Activated T-cell treated with anti-CD3 and anti-CD28 coated beads, Interleukin-2, amount 50 U/mL, for 1 hour (primary cell): Measurements from ENCODE around the gene BUD31.
"Not testable (repeated sequence)": the region's sequence is repeated elsewhere in the genome, so short reads cannot be mapped to it uniquely, and the experiment has no call there.

ENCODE experiments used
- DNase-seq: peaks from one replicate; pipeline ENCODE4 v3.0.0-alpha.2; 2020

The BUD31 gene

DNA sequence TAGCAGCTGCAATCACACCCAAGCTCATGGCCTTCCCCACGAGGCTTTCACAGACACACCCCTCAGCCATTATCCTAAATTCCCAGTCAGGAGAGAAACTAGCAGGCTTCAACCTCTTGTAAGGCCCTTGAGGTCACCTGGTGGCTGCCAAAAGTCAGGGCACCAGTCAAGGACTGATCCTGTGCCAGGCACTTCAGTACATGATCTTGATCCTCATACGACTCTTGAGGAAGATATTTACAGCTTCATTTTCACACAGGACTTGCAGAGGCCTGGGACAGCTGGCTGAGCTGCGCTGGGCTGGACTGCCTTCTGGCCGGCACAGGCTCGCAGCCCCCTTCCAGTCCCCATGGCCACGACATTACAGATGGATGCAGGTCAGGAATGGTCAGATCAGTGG, 9.2 kb upstream of the BUD31 start:
- DNase-seq, result no peak

DNA sequence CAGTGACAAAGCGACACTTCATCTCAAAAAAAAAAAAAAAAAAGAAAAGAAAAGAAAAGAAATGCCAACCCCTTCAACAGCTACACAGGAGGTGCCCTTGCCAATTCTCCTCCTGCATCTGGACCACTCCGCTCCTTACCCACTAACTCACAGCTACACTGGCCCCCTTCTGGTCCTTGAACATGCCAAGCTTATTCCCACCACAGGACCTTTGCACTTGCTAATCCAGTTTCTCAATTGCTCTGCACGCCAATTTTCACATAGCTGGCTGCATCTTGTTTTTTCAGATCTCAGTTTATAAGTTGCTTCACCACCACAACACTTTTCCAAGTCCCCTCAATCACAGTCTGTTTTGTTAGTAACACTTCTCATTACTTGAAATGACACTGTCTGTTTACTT, 5.9 kb upstream of the BUD31 start:
- DNase-seq, result no peak

DNA sequence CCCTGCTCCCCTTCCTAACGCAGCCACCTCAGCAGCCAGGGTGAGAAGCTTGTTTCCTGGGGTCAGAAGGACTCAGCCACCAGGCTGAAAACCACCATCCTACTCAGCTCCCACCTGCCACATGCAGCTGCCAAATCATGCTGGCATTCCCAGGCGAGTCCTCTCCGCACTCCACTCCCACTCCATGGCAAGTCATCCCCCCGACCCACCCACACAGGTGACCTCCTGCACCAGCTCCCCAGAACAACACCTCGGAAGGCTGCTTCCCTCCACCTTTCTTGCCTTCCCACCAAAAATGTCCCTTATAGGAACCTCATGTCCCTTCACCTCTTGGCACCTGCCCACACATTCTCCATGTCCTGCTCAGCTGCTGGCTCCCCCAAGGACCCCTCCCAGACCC, 5.0 kb upstream of the BUD31 start:
- no peak for DNase-seq

DNA sequence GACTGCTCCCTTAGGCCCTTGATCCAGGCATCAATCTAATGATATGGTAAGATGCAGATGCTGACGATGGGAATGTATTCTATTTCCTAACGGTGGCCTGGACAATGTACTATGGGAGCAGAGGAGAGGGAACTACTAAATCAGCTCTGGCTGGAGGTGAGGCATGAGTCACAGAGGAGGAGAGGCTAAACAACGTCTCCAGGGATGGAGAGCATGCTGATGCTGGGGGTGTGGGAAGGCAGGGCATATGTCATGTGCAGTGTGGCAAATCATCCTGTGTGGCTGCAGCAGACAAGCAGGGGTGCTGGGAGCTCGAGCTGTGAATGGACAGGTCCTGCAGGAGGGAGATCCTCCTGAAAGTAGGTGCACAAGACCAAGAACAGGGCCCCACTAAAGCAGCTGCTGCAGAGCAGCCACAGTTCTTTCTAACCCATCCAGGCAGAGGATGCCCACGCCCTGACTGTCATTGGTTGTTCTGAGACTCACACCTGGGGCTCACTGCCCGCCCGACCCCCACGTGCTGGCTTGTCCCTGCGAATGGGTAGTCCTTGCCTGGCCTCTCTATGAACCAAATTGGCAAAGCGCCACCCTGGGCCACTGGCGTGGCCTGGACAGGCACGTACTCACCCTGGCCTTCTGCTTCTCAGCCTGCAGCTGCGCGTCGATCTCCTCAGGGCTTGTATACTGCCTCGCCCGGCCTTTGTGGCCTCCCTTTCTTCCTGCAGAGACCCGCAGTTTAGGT, 4.4 kb upstream of the BUD31 start:
- no peak for DNase-seq

DNA sequence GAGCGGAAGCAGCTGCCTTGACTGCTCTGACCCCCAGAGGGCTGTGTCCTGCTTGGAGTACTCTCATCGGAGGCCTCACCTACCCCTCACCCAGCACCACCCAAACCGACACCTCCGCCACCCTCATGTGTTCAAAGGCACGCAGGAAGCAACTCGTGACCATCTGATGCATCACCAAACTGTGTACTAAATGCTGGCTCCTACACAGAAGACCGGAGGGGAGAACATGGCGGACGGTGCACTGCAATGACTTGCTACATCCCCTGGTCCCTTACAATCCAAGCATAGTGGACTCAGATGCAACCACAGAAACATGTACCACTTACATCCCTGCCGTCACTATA, 3.8 kb upstream of the BUD31 start:
- DNase-seq, result no peak

DNA sequence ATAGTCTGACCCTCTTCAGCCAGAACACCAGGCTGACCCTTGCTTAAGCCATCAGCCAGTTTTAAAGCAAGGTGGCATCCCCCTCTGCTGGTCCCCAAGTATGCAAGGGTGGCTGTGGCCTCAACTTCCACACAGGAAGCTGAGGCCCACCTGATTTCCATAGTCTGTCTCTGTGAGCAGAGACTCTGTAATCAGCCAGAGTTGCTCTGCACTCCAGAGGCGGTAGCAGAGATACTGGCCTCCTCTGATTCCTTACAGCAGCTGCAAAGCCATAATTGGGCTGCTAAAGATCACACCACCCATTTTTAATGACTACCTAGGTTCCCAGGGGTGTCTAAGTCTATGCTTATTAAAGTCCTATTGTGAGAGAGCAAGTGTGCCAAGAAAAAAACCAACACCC, 2.2 kb upstream of the BUD31 start:
- DNase-seq, result no peak

DNA sequence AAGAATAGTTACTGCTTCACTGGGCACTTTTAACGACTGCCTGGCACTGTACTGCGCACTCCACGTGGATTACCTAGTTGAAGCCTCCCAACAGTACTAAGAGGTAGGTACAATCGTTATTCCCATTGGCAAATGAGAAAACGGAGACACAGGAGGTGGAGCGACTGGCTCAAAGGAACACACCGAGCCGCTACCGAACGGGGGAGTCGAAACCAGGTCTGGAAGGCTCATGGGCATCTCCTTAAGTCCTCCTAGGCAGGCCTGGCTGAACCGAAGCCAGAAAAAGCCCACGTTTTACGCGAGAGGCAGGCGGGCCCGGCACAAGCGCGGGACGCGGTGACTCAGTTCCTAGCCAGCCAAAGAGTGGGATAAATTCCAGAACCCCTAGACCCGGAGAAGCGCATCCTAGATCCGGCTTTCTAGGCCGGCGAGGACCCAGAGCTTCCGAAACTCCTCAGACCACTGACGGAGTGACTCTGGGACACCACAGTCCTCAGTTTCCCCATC, 844 bp upstream of the BUD31 start:
- DNase-seq, result no peak

DNA sequence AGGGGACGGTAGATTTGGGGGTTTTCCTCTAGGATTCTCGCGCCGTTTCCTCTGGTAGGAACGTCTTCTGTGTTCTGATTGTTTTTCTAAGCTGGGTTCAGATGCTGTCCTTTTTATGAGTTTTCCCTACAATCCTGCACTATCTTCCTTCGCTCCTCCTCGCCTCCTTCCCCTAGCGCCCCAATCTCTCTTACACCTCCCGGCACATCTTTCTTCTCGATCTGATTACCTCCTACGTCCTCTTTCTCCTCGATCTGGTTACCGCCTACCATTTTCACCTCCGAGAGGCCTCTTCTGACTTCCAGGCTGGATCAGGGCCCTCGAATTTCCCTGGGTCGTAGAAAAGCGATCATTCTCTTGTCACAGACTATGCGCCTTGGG, 413 bp downstream of the BUD31 start:
- no peak for DNase-seq

DNA sequence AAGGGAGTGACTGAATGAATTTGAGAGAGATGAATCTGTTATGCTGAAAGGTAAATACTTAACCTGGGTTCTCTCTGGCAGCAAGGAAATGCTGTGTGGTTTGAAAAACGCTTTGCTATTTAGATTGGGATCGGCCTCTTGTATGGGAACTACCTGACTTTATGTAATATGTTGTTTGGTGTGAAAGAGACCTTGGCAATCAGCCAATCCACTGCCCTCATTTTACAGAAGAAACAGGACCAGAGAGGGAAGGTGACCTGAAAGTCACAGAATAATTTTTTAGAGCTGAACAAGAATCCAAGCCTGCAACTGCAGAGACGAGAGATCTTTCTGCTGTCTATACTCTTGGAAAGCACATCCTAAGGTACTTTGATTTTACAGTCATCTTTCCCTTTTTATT, 1.0 kb downstream of the BUD31 start:
- DNase-seq, result no peak

DNA sequence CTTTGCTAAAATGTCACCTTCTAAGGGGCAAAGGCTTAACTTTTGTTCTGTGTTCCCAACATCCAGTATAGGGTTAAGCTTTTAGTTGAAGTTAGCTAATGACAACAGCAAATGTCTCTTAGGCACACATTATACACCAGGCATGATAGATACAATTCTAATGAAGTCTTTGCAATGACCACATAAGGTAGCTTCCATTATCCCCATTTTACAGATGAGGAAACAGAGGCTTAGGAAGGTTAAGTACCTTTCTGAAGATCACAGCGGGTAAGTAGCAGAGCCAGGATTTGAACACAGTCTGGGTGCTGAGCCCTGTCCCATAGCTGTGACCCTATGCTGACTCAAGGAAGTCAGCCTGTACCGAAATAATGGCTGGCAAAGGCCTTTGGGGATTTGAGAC, 1.9 kb downstream of the BUD31 start:
- DNase-seq, result no peak

DNA sequence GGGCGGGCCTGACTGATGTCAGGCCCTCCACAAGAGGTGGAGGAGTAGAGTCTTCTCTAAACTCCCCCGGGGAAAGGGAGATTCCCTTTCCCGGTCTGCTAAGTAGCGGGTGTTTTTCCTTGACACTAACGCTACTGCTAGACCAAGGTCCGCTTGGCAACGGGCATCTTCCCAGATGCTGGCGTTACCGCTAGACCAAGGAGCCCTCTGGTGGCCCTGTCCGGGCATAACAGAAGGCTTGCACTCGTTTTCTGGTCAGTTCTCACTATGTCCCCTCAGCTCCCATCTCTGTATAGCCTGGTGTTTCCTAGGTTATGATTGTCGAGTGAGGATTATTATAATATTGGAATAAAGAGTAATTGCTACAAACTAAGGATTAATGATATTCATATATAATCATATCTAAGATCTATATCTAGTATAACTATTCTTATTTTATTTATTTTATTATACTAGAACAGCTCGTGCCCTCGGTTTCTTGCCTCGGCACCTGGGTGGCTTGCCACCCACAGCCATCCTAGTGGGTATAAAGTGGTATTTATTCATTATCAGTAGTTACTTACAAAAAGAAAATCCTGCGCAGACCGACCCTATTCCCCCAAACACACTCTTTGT, 6.9 kb downstream of the BUD31 start:
- DNase-seq, result peak; percentile 37

DNA sequence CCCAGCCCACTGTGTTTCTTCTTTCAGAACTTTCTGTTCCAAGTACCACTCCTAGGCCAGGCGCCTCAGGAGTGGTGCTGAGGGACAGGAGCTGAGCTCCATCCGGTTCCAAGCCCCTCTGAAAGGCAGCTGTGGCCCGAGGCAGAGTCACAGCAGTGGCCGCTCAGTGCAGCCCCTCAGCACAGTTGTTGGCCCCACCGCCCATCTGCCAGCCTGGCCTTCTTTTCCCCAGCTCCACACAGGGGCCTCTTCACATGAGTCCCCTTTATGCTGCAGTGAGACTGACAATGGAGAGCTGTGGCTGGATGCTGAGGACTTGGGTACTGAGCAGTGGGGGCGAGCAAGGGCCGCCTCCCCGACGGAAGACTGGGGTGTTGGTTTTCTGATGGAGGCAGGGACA, 9.5 kb downstream of the BUD31 start:
- no peak for DNase-seq

DNA sequence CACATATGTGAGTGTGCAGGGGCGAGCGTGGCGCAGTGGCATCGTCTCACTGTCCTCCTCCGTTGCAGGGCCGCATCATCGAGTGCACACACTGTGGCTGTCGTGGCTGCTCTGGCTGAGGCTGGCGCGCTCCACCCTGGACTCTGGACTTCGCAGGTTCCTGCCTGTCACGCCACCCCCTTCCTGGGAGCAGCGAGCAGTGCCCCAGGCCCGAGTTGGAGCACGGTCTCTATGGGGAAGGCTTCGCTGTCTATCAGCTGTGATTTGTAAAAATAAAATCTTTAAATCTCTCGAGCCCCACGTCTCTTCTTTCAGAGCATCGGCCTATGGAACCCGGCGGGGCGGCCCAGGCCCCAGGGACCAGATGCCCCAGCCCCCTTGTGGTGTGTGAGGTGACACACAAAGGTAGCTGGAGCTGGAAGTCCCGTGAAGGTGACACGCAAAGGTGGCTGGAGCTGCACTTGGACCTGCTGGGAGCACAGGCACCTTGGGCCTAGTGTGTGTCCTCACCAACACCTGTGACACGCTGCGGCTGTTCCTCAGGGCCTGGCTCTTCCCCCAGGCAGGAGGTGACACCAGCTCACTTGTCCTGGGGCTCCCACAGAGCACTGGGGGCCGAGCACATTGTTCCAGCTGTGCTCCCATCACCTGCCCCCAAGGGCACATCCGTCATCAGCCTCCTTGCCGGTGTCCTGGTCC, 10.7 kb downstream of the BUD31 start:
- no peak for DNase-seq

DNA sequence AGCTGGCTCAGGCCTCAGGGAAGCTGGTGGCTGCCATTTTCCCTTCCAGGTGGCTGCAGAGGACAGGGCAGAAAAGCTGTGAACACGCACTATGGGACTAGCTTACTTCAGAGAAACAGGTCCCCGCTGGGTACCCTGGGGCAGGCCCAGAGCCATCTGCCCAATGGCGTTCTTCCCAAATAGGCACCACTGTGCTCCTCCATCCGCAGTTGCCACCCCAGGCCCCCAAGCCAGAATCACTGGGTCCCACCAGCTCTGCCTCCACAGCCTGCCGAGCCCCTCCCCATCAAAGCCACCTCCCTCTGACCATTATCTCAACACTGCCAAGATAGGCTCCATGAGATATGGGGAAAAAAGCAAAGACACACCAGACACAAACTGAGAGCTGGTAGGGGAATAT, 11.4 kb downstream of the BUD31 start:
- DNase-seq, result no peak

DNA sequence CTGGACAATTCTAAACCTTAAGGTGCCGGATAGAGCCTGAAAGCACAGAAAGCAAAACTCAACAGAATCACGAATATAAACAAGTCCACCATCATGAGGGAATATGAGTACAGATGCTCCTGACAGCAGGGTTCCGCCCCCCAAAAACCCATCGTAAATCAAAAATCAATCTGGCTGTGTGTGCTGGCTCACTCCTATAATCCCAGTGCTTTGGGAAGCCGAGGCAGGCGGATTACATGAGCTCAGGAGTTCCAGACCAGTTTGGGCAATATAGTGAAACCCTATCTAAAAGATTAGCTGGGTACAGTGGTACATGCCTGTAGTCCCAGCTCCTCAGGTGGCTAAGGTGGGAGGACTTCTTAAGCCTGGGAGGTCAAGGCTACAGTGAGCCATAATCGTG, 12.2 kb downstream of the BUD31 start:
- no peak for DNase-seq

DNA sequence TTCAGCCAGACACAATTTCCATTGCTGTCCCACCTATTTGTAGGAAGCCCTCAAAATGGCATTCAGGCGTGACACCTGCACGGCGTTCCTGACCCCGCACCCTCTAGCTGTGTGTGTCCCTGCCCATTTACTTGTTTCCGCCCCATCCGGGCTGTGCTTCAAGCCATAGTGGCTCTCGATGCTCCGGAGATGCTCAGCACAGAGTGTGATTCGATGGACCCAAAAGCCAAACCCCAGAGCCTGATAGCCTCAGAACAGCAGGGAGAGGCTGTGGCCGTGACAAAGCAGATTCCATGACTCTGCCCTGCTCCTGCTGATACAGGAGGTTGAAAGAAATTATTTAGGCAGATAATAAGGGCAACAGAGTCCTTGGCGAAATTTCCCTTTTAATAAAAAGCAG, 13.4 kb downstream of the BUD31 start:
- DNase-seq, result no peak

DNA sequence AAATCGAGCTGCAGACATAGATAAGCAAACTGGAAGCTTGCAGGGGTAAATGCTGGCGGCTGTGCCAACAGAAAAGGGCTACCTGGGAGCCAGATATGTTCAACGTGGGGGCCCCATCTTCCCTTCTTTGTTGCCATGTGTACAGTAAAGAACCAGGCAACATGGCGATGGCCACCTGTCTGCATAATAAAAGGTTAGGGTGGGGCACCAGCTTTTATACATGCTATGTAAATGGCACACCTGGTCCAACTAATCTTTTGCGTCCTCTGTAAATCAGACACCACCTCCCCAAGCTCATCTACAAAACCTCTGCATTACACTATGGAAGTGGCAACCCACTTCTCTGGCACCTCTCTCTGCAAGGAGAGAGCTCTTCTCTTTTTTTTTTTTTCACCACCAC, 13.9 kb downstream of the BUD31 start:
- no peak for DNase-seq

DNA sequence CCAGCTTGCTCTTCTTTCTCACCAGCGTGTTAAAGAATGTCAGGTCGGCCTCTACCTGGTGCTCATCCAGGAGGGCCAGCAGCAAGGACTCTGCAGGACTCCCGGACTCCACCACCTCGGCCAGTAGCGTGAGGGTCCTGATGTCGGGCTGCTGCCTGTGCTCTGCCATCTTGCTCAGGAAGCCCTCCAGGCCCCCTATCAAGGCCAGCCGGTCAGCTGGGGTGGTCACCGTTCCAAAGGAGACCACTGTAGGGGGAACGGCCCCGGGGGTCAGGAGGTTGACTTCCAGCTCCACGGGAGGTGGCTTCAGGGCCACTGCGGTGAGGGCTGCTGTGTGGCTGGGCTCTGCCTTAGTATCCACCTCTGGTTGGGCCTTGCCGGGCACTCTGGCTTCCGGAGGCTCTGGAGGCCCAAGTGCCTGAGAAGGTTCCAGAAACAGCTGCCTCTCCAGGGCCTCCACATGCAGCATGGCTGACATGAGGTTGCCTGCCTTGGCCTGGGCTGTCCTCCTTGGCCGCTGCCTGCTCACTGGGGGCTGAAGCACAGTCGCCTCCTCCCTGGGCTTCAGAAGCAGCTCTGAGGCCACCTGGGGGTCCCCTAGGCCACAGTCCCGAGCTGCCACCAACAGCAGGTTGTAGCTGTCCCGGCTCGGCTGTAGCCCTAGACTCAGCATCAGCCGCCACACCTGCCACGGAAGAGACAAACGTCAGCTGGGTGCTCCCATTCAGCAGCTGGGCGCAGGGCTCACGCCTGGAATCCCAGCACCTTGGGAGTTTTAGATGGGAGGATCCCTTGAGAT, 16.4 kb downstream of the BUD31 start:
- DNase-seq, result no peak

DNA sequence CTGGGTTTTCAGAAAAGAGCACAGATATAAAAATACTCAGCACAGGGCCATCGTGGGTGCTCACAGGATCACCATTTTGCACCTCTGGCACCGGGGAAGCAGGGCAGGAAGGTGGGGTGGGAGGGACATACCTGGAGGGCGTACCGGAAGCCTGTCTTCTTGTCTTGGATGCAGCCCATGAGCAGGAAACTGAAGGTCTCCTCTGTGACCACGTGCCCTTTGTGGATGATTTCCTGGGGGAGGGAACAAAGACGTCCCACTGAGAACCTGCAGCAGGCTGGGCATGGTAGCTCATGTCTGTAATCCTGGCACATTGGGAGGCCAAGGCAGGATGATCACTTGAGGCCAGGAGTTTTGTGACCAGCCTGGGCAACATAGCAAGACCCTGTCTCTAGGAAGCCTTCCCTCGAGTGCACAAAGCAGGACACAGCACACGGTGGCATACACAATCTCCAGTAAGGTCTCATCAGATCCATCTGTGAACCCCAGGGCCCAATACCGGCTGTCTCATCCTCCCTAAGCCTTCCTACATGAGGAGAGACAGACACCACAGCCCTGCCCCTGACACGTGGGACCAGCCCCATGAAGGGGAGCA, 20.3 kb downstream of the BUD31 start:
- no peak for DNase-seq

DNA sequence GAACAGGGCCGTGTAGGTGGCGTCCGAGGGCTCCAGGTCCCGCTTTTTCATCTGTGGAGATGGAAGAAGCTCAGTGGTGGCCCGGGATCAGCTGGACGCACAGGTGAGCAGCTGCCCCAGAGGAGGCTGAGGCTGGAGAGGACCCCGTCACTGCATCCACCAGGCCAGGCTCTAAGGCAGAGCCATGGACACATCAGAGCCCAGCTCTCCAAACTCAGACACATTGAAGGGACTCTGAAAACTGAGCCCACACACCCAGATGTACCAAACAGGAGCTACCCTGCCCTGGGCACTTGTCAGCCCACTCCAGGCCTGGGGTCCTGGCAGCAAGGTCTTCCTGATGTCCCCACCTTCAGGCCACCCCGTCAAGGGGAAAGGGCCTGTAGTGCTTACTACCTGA, 21.0 kb downstream of the BUD31 start:
- DNase-seq, result no peak

DNA sequence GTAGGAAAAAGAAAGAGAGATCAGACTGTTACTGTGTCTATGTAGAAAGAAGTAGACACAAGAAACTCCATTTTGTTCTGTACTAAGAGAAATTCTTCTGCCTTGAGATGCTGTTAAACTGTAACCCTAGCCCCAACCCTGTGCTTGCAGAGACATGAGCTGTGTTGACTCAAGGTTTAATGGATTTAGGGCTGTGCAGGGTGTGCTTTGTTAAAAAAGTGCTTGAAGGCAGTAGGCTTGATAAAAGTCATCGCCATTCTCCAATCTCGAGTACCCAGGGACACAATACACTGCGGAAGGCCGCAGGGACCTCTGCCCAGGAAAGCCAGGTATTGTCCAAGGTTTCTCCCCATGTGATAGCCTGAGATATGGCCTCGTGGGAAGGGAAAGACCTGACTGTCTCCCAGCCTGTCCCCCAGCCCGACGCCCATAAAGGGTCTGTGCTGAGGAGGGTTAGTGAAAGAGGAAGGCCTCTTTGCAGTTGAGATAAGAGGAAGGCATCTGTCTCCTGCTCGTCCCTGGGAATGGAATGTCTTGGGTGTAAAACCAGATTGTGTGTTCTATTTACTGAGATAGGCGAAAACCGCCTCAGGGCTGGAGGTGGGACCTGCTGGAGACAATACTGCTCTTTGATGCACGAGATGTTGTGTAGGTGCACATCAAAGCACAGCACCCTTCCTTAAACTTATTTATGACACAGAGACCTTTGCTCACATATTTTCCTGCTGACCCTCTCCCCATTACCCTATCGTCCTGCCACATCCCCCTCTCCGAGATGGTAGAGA, 23.2 kb downstream of the BUD31 start:
- not testable (repeated sequence) for DNase-seq

DNA sequence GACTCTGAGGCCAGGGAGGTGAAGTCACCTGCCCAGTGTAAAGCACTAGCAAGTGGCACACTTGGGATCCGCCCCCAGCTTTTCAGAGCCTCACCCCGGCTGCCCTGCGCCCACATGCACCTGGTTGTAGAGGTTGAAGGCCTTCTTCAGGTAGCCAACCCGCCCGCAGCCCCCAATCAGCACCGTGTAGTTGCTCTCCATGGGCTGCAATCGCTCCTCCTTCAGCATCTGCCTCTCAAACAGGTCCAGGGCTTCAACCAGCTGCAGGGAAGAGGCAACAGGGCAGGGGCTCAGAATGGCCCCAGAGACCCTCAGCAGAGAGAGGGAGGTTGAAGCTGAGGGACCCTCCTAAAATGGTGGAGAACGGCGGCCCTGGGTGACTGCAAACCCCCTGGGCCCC, 24.4 kb downstream of the BUD31 start:
- no peak for DNase-seq
